Measurements from ENCODE around the gene SNAPIN. TPM values are rescaled to one million over a fixed set of nuclear protein-coding genes. Genes with fewer than 3 reads are reported as not detected.

Gene SNAPIN
- total RNA-seq, 1 experiment from 2014 or later: 29.0 TPM

DNA sequence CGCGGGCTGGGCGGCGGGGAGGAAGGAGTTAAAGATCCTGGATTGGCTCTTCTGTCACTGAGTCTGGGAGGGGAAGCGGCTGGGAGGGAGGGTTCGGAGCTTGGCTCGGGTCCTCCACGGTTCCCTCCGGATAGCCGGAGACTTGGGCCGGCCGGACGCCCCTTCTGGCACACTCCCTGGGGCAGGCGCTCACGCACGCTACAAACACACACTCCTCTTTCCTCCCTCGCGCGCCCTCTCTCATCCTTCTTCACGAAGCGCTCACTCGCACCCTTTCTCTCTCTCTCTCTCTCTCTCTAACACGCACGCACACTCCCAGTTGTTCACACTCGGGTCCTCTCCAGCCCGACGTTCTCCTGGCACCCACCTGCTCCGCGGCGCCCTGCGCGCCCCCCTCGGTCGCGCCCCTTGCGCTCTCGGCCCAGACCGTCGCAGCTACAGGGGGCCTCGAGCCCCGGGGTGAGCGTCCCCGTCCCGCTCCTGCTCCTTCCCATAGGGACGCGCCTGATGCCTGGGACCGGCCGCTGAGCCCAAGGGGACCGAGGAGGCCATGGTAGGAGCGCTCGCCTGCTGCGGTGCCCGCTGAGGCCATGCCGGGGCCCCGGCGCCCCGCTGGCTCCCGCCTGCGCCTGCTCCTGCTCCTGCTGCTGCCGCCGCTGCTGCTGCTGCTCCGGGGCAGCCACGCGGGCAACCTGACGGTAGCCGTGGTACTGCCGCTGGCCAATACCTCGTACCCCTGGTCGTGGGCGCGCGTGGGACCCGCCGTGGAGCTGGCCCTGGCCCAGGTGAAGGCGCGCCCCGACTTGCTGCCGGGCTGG is 20.2 kb downstream of the SNAPIN start, which contains the start of gene NPR1:
TSS of gene NPR1 (plus strand) at position 170 of the 818 bp plus-strand sequence. CDS start at position 591, 421 bp downstream.
- Histone ChIP-seq H4K5ac (ENCODE audit: insufficient read length, low read depth, low read length) (no peak within 1 kb of the TSS), H2BK5ac (ENCODE audit: insufficient read length, low read length) (no peak within 1 kb of the TSS), H3K27ac (ENCODE audit: insufficient read length, low read depth, low read length) (no peak within 1 kb of the TSS), H4K8ac (replicated peaks; ENCODE audit: insufficient read length, low read depth, low read length) (no peak within 1 kb of the TSS), H3K9me3 (ENCODE audit: control insufficient read depth, low read depth, low read length) (no peaks in the 10 kb centered on the region), H4K20me1 (ENCODE audit: control insufficient read depth, insufficient read depth, insufficient read length) (no peaks in the 10 kb centered on the region), H3T11ph (ENCODE audit: low read length) (no peak within 1 kb of the TSS), H3K23me2 (ENCODE audit: insufficient read length, low read depth, low read length, poor library complexity, severe bottlenecking) (peaks cover 26% of the 10 kb centered on the region), H3K79me2 (ENCODE audit: insufficient read depth, low read length) (no peaks in the 10 kb centered on the region), H3K4me1 (ENCODE audit: insufficient read depth, low read length) (no peaks in the 10 kb centered on the region), H2BK120ac (ENCODE audit: low read depth, low read length, poor library complexity, severe bottlenecking) (no peak within 1 kb of the TSS), H3K4me2 (ENCODE audit: insufficient read depth, insufficient read length, low read length) (peak within 1 kb of the TSS; percentile 65), H2AFZ (ENCODE audit: low read length) (no peak within 1 kb of the TSS), H3K9ac (ENCODE audit: extremely low read depth, insufficient read length, low read length) (no peak within 1 kb of the TSS), H3K4ac (ENCODE audit: low read depth, low read length) (no peak within 1 kb of the TSS), H3K18ac (ENCODE audit: insufficient read length, low read depth, low read length) (no peak within 1 kb of the TSS), H4K91ac (ENCODE audit: insufficient read length, low read depth, low read length) (no peak within 1 kb of the TSS), H2BK20ac (ENCODE audit: low read depth, low read length, poor library complexity, severe bottlenecking) (no peak within 1 kb of the TSS), H3K23ac (ENCODE audit: insufficient read length, low read depth, low read length) (no peak within 1 kb of the TSS), H3K79me1 (ENCODE audit: insufficient read depth, low read depth, low read length, poor library complexity, severe bottlenecking) (no peaks in the 10 kb centered on the region), H3K14ac (ENCODE audit: insufficient read depth, low read length) (peak within 1 kb of the TSS; percentile 23; the same call in 1 of the 2 replicates), H3K27me3 (ENCODE audit: insufficient read depth, low read length) (peaks cover 3% of the 10 kb centered on the region; the same call in 1 of the 2 replicates), H3K56ac (ENCODE audit: insufficient read length, low read depth, low read length) (no peak within 1 kb of the TSS), H2BK12ac (ENCODE audit: insufficient read length, low read depth, low read length) (no peak within 1 kb of the TSS), H2AK5ac (ENCODE audit: insufficient read length, low read length) (no peak within 1 kb of the TSS), H2BK15ac (ENCODE audit: low read depth, low read length) (no peak within 1 kb of the TSS)
- Mint-ChIP-seq H3K9me3 (no peaks in the 10 kb centered on the region), H3K36me3 (ENCODE audit: insufficient read depth in 1 of 3, low read depth in 3 of 3) (peaks cover 0 to 16% (median 4%) of the 10 kb centered on the region in 3 experiments; a peak in 2 of 7 replicates), H3K27me3 (ENCODE audit: low read depth) (peaks cover 44% of the 10 kb centered on the region), H3K4me3 (peak within 1 kb of the TSS; percentile 74 to 86), H3K4me1 (peaks cover 21 to 24% of the 10 kb centered on the region in 2 experiments), H3K27ac (peak within 1 kb of the TSS in 1 of 3 experiments; percentile 59; a peak in 1 of 7 replicates)
- TF ChIP-seq, protein P1, sequence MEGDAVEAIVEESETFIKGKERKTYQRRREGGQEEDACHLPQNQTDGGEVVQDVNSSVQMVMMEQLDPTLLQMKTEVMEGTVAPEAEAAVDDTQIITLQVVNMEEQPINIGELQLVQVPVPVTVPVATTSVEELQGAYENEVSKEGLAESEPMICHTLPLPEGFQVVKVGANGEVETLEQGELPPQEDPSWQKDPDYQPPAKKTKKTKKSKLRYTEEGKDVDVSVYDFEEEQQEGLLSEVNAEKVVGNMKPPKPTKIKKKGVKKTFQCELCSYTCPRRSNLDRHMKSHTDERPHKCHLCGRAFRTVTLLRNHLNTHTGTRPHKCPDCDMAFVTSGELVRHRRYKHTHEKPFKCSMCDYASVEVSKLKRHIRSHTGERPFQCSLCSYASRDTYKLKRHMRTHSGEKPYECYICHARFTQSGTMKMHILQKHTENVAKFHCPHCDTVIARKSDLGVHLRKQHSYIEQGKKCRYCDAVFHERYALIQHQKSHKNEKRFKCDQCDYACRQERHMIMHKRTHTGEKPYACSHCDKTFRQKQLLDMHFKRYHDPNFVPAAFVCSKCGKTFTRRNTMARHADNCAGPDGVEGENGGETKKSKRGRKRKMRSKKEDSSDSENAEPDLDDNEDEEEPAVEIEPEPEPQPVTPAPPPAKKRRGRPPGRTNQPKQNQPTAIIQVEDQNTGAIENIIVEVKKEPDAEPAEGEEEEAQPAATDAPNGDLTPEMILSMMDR (conservative IDR thresholded peaks at IDR 0.05): no peak
- WGBS (ENCODE audit: extremely low coverage, insufficient read length, low lambda C conversion rate): no CpG with 5 or more reads among the region's 78 CpGs
- DNase-seq: peak; percentile 54

All from H9 (cell line).